Measurements from ENCODE around the gene PASD1.

Gene PASD1

DNA sequence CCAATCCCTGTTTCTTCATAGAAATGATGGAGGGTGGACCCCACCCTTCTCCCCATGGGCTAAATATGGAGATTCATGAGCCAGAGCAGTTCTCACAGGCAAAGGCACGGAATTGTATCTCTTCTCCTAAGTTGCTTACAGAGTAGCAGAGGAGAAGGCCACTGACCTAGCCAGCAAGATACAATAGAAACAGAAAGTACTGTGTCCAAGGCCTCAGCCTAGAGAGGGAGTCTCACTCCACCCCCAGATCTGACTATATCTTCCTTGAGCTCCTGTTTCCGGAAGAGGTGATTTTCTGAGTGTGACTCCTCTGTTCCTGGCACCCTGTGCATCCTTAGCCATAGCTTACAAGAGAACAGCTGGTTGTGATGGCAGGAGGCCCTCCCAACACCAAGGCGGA lies 152.3 kb downstream of the PASD1 start, which contains the start of gene FATE1:
Gene FATE1, plus strand, starts transcription at position 284 of the 400 bp plus-strand sequence. Its CDS starts 85 bp downstream, at position 369.
- no peaks in the 10 kb centered on the region; the same call in 1 of the 2 replicates for H3K27me3 ChIP-seq (replicated peaks; ENCODE audit: control insufficient read depth, insufficient read depth, low read length)
- no peak for DNase-seq (ENCODE audit: extremely low read depth, insufficient read length)
- TF ChIP-seq, protein P1, sequence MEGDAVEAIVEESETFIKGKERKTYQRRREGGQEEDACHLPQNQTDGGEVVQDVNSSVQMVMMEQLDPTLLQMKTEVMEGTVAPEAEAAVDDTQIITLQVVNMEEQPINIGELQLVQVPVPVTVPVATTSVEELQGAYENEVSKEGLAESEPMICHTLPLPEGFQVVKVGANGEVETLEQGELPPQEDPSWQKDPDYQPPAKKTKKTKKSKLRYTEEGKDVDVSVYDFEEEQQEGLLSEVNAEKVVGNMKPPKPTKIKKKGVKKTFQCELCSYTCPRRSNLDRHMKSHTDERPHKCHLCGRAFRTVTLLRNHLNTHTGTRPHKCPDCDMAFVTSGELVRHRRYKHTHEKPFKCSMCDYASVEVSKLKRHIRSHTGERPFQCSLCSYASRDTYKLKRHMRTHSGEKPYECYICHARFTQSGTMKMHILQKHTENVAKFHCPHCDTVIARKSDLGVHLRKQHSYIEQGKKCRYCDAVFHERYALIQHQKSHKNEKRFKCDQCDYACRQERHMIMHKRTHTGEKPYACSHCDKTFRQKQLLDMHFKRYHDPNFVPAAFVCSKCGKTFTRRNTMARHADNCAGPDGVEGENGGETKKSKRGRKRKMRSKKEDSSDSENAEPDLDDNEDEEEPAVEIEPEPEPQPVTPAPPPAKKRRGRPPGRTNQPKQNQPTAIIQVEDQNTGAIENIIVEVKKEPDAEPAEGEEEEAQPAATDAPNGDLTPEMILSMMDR (IDR thresholded peaks at IDR 0.05; ENCODE audit: insufficient read depth, low read length, poor library complexity, severe bottlenecking): no peak
- H3K4me3 ChIP-seq (replicated peaks; ENCODE audit: low read depth, low read length): no peak within 1 kb of the TSS
- H3K36me3 ChIP-seq (ENCODE audit: control insufficient read depth, insufficient read depth, low read length): no peaks in the 10 kb centered on the region

DNA sequence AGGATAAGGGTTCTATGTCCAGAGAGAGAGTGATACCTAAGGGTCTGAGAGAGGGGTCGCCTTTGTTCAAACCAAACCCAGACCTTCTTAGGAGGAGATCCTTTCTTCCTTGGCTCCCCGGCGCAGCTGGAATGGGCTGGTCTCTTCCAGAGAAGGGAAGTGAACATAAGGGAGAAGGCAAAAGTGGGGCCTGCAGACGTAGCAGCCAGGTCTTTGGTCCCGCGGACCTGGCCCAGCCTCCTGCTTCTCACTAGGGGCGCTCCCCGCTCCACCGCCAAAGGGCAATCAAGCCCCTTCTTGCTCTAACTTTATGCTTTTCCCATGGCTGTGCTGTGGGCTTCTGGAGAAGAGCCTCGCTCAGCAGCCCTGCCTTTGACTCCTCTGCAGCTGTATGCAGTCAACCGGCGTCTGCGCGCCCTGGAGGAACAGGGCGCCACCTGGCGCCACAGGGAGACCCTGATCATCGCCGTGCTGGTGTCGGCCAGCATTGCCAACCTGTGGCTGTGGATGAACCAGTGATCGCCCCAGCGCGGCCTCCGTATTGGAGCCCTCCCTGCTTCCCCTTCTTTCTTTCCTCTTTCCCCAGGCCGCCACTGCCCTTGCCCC lies 158.9 kb downstream of the PASD1 start:
- TF ChIP-seq, protein P1 (IDR thresholded peaks at IDR 0.05; ENCODE audit: insufficient read depth, low read length, poor library complexity, severe bottlenecking): peak; percentile 68
- Histone ChIP-seq H3K27me3 (replicated peaks; ENCODE audit: control insufficient read depth, insufficient read depth, low read length) (no peaks in the 10 kb centered on the region), H3K4me3 (replicated peaks; ENCODE audit: low read depth, low read length) (no peak overlapping the region), H3K36me3 (ENCODE audit: control insufficient read depth, insufficient read depth, low read length) (no peaks in the 10 kb centered on the region)
- DNase-seq (ENCODE audit: extremely low read depth, insufficient read length): peak; percentile 18

DNA sequence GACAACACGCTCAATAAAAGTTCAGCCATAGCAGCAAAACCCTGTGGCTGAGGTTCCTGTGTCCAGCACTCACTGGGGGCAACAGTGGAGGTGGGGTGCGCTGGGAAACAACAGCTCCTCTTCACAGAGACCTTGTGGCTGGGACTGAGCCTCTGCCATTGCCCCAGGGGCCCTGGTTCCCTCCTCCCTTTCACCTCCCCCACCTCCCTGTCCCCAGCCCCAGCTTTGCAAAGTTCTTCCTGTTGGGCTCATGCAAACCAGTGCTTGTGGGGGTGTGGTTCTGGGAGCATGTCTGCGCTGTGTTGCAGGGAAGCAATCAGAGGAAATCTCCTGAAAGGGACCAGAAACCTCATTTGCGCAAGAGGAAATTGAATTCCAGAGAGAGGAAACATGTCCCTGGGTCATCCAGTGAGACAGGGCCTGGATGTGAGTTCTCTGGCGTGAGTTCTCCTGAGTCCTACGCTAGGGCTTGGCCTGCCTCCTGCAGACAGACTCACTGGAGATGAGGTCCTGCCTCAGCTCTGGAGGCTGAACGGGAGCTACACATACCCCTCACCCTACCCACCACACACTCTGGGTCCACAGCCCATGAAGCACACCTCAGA lies 159.8 kb downstream of the PASD1 start:
- Histone ChIP-seq H3K36me3 (ENCODE audit: control insufficient read depth, insufficient read depth, low read length) (no peaks in the 10 kb centered on the region), H3K27me3 (replicated peaks; ENCODE audit: control insufficient read depth, insufficient read depth, low read length) (no peaks in the 10 kb centered on the region), H3K4me3 (replicated peaks; ENCODE audit: low read depth, low read length) (no peak overlapping the region)
- no peak for DNase-seq (ENCODE audit: extremely low read depth, insufficient read length)
- TF ChIP-seq, protein P1 (IDR thresholded peaks at IDR 0.05; ENCODE audit: insufficient read depth, low read length, poor library complexity, severe bottlenecking): no peak

DNA sequence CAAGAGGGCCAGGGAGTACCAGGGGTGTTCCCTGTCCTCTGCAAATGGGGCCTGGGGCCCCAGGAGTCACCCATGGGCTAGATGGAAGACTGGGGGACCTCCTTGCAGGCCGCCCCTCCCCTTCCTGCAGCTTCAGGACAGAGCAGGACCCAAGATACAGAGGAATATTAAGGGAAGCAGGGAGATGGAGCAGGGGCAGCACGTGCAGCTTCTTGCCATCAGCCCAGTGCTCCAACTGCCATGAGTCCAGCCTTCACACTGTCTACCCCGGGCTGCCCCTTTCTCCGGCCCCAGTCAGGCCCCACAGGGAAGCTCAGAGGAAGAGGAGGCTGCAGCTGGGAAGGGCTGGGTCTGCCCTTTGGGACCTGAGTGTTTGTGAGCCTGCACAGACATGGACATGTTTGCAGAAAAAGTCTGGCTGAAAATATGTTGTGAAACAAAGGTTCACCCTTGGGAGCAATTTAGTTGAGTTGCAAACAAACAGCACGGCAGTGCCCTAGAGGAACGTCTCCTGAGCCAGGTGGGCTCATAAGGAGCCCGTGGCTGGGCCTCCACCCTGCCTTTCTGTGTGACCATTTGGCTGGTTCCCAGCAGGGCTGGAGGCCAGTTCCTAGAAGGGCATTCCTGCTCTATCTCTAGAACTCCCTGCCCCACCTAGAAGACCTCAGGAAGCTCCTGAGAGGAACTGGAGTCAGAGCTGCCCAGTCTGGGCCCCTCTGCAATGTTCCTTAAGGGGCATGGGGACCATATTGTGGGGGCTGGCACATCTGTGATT lies 161.3 kb downstream of the PASD1 start:
- TF ChIP-seq, protein P1 (IDR thresholded peaks at IDR 0.05; ENCODE audit: insufficient read depth, low read length, poor library complexity, severe bottlenecking): no peak
- DNase-seq (ENCODE audit: extremely low read depth, insufficient read length): no peak
- H3K36me3 ChIP-seq (ENCODE audit: control insufficient read depth, insufficient read depth, low read length): no peaks in the 10 kb centered on the region
- H3K4me3 ChIP-seq (replicated peaks; ENCODE audit: low read depth, low read length): no peak overlapping the region
- no peaks in the 10 kb centered on the region for H3K27me3 ChIP-seq (replicated peaks; ENCODE audit: control insufficient read depth, insufficient read depth, low read length)

DNA sequence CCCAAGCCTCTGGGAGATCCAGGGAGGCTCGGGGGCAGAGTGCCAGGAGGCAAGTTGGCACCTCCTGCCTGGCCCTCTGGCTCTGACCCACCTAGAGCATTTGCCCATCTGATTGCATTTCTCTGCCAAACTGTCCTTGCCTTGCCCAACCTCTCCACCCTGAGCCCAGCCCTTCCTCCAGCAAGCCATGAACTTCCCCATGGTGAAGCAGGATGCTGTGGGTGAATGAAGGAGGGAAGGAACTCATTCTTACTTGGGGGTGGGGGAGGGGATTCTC lies 161.8 kb downstream of the PASD1 start:
- TF ChIP-seq, protein P1 (IDR thresholded peaks at IDR 0.05; ENCODE audit: insufficient read depth, low read length, poor library complexity, severe bottlenecking): no peak
- H3K27me3 ChIP-seq (replicated peaks; ENCODE audit: control insufficient read depth, insufficient read depth, low read length): no peaks in the 10 kb centered on the region

More for the DNA sequence above, 161.8 kb downstream of the PASD1 start:
- no peaks in the 10 kb centered on the region for H3K36me3 ChIP-seq (ENCODE audit: control insufficient read depth, insufficient read depth, low read length)
- DNase-seq (ENCODE audit: extremely low read depth, insufficient read length): no peak
- H3K4me3 ChIP-seq (replicated peaks; ENCODE audit: low read depth, low read length): no peak overlapping the region
